Embryonic facial prominence (tissue), 1 donor: ENCODE data around the gene XRCC6.
"Not testable (repeated sequence)": the region's sequence is repeated elsewhere in the genome, so short reads cannot be mapped to it uniquely, and the experiment has no call there.

ENCODE experiments used
- DNase-seq: peaks from one replicate; pipeline ENCODE4 v3.0.0-alpha.2; 2016; ENCODE audit errors: extremely low spot score

XRCC6 gene

GRCh38 chr22:41686890-41687289 is 65.8 kb downstream of the XRCC6 start:
- not testable (repeated sequence) for DNase-seq

- no peak for DNase-seq
Measured at GRCh38 chr22:41687901-41688364, 66.8 kb downstream of the XRCC6 start.

DNA sequence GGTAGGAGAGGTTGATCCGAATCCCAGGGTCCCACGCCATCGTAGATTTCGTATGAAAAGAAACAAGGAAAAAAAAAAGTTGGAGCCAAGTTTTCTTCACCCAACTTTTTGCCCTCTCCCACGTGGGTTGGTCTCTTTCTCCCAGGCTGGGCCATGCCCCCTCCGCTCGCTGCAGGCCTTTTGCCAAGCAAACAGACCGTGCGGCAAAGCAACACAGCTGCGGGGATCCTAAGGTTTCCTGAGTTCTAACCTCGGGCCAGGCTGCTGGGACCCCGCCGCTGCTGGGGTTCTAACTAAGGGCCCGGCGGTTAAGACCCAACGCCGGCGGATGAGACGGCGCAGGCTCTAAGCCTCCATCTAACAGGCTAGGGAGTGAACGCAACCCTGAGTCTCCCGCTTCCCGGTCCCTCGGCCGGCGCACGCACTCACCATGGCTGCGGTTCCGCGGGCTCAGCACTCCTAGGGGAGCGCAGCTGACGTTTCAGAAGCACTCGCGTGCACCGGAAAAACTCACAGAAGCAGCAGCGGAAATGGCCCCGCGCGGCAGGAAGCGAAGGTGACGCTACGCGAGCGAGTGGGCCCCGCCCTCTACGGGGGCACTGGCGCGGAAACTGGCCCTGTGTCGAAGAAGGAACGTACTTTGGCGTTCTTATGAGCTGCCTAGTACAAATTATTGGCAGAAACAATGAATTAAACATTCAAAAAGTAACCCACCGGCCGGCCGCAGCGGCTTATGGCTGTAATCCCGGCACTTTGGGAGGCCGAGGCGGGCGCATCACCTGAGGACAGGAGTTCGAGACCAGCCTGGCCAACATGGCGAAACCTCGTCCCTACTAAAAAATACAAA is 67.5 kb downstream of the XRCC6 start, which contains the start of gene SNU13:
TSS of gene SNU13 (minus strand) at position 503 of the 847 bp plus-strand sequence. CDS start at position 432, 71 bp downstream.
- DNase-seq = peak; percentile 96

GRCh38 chr22:41690476-41690875 is 69.4 kb downstream of the XRCC6 start:
- DNase-seq = no peak

GRCh38 chr22:41695211-41695610 is 74.1 kb downstream of the XRCC6 start:
- DNase-seq = no peak

GRCh38 chr22:41696703-41697102 is 75.6 kb downstream of the XRCC6 start:
- DNase-seq = no peak

GRCh38 chr22:41697126-41697775 is 76.2 kb downstream of the XRCC6 start:
- peak; percentile 68 for DNase-seq

GRCh38 chr22:41699264-41700107 is 78.4 kb downstream of the XRCC6 start, which contains the start of gene MEI1:
TSS of gene MEI1 (plus strand) at chr22:41699503. CDS start at chr22:41699539, 36 bp downstream.
- DNase-seq = peak; percentile 39

DNA sequence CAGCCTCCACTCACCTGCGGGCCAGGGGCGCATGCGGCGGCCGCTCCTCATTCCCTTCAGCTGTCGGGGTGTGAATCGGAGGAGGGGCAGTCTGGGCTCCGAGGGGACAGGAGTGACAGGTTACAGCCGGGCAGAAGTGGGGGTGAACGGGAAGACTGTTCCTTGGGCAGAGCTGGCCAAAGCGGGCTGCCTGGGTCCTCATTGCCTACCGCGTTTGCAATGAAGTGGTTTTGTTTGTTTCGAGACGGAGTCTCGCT is 78.9 kb downstream of the XRCC6 start:
- no peak for DNase-seq

- DNase-seq = no peak
Measured at GRCh38 chr22:41702763-41703162, 81.7 kb downstream of the XRCC6 start.

- no peak for DNase-seq
Measured at GRCh38 chr22:41709341-41709740, 88.2 kb downstream of the XRCC6 start.

DNA sequence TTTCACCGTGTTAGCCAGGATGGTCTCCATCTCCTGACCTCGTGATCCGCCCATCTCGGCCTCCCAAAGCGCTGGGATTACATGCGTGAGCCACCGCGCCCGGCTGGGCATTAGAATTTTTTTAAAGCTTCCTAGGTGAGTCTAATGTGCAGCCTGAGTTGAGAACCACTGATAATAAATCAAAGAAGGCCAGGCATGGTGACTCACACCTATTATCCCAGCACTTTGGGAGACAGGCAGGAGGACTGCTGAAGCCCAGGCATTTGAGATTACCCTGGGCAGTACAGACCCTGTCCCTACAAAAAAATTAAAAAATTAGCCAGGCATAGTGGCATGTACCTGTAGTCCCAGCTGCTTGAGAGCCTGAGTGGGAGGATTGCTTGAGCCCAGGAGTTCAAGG is 91.9 kb downstream of the XRCC6 start:
- no peak for DNase-seq
